Osteoblast (primary cell): ENCODE results near the gene SLC39A11. TPM values are rescaled to one million over a fixed set of nuclear protein-coding genes. Genes with fewer than 3 reads are reported as not detected.

ENCODE experiments used
- DNase-seq: peaks from one replicate; pipeline ENCODE4 v3.0.0; 2011; ENCODE audit warnings: low spot score, mixed read lengths; ENCODE audit not compliant: insufficient read length; ENCODE audit errors: missing footprints
- H2AFZ ChIP-seq: 2 replicates; pipeline ENCODE4 v1.6.0; 2011; ENCODE audit warnings: mild to moderate bottlenecking, low read length
- H3K27ac ChIP-seq: 2 replicates; pipeline ENCODE4 v1.5.1; 2011; ENCODE audit warnings: mild to moderate bottlenecking, low read depth, low read length, moderate library complexity
- H3K27me3 ChIP-seq: 2 replicates; pipeline ENCODE4 v1.6.0; 2012; ENCODE audit warnings: mild to moderate bottlenecking, control low read depth, inconsistent platforms, low read length, moderate library complexity; ENCODE audit not compliant: insufficient read depth
- H3K36me3 ChIP-seq: 2 replicates; pipeline ENCODE4 v1.5.1; 2011; ENCODE audit warnings: mild to moderate bottlenecking, low read length, control low read depth, moderate library complexity; ENCODE audit not compliant: insufficient read depth
- H3K4me1 ChIP-seq: 2 replicates; pipeline ENCODE4 v1.5.1; 2011; ENCODE audit warnings: mild to moderate bottlenecking, low read length, control low read depth, moderate library complexity; ENCODE audit not compliant: insufficient read depth
- H3K4me2 ChIP-seq: 2 replicates; pipeline ENCODE4 v1.6.0; 2011; ENCODE audit warnings: mild to moderate bottlenecking, low read length; ENCODE audit not compliant: insufficient read depth
- H3K4me3 ChIP-seq: fragments of 200-600 bp; sonication (generic); 3 replicates; pipeline ENCODE4 v1.5.1; 2012; ENCODE audit warnings: mild to moderate bottlenecking, low read length, inconsistent platforms; ENCODE audit not compliant: insufficient read depth
- H3K79me2 ChIP-seq: 2 replicates; pipeline ENCODE4 v1.6.0; 2012; ENCODE audit warnings: mild to moderate bottlenecking, low read length, control low read depth, inconsistent platforms; ENCODE audit not compliant: insufficient read depth
- H3K9me3 ChIP-seq: 2 replicates; pipeline ENCODE4 v1.5.1; 2011; ENCODE audit warnings: low read depth, low read length, control low read depth
- H4K20me1 ChIP-seq: 2 replicates; pipeline ENCODE4 v1.6.0; 2012; ENCODE audit warnings: mild to moderate bottlenecking, low read length, control low read depth; ENCODE audit not compliant: insufficient read depth
- CTCF ChIP-seq: IDR thresholded peaks from 2 replicates; pipeline ENCODE4 v1.5.1; 2011; ENCODE audit warnings: mild to moderate bottlenecking, low read depth, low read length, moderate library complexity; ENCODE audit errors: extremely low read depth
- total RNA-seq: library from RNA; depleted of rRNA; stranded (reverse); fragments of >200 nt; gene quantifications from 2 replicates; pipeline ENCODE4 v1.2.3, GENCODE V29; 2012

SLC39A11 gene
- total RNA-seq, 1 donor: 27.1 TPM

- Histone ChIP-seq H3K9me3 (no peaks in the 10 kb centered on the region), H3K27me3 (no peaks in the 10 kb centered on the region), H4K20me1 (peaks cover 8% of the 10 kb centered on the region), H3K4me3 (no peak overlapping the region), H3K27ac (no peak overlapping the region), H3K79me2 (no peaks in the 10 kb centered on the region), H2AFZ (no peak overlapping the region), H3K4me1 (no peaks in the 10 kb centered on the region), H3K4me2 (no peak overlapping the region), H3K36me3 (no peaks in the 10 kb centered on the region)
- no peak for TF ChIP-seq CTCF
- no peak for DNase-seq
Observed at GRCh38 chr17:72853440-72854415, 238.8 kb downstream of the SLC39A11 start.

- Histone ChIP-seq H2AFZ (no peak overlapping the region), H3K36me3 (no peaks in the 10 kb centered on the region), H3K9me3 (no peaks in the 10 kb centered on the region), H3K4me3 (no peak overlapping the region), H4K20me1 (peaks cover 8% of the 10 kb centered on the region), H3K79me2 (no peaks in the 10 kb centered on the region), H3K27ac (no peak overlapping the region), H3K27me3 (no peaks in the 10 kb centered on the region), H3K4me1 (no peaks in the 10 kb centered on the region), H3K4me2 (no peak overlapping the region)
- DNase-seq: no peak
- no peak for TF ChIP-seq CTCF
Observed at GRCh38 chr17:72852277-72852938, 240.1 kb downstream of the SLC39A11 start.

- H3K27me3 ChIP-seq: no peaks in the 10 kb centered on the region
- H3K79me2 ChIP-seq: no peaks in the 10 kb centered on the region
- no peak for TF ChIP-seq CTCF
- H4K20me1 ChIP-seq: peaks cover 8% of the 10 kb centered on the region
- no peaks in the 10 kb centered on the region for H3K4me1 ChIP-seq
- no peak overlapping the region for H3K4me3 ChIP-seq
- H3K9me3 ChIP-seq: no peaks in the 10 kb centered on the region
- peak; percentile 75 for DNase-seq
- H2AFZ ChIP-seq: no peak overlapping the region
- no peak overlapping the region for H3K4me2 ChIP-seq
- H3K36me3 ChIP-seq: no peaks in the 10 kb centered on the region
- no peak overlapping the region for H3K27ac ChIP-seq
Observed at GRCh38 chr17:72850410-72851118, 241.9 kb downstream of the SLC39A11 start.
